Trophoblast cell (in vitro differentiated cells and primary cell): Measurements from ENCODE around the gene RPS6KA3.

ENCODE experiments used
- DNase-seq, 2 donors: peaks; one replicate each; pipeline ENCODE4 v3.0.0-alpha.2; 2016
- H2AFZ ChIP-seq: 2 replicates; pipeline ENCODE4 v1.6.1; 2013; ENCODE audit warnings: low read length, moderate library complexity, mild to moderate bottlenecking; ENCODE audit not compliant: insufficient read depth, poor library complexity
- H2AK5ac ChIP-seq: 2 replicates; pipeline ENCODE4 v1.6.1; 2013; ENCODE audit warnings: mild to moderate bottlenecking, low read length
- H2BK120ac ChIP-seq: 2 replicates; pipeline ENCODE4 v1.6.1; 2013; ENCODE audit warnings: low read length, mild to moderate bottlenecking, moderate library complexity; ENCODE audit not compliant: insufficient read depth, poor library complexity
- H2BK12ac ChIP-seq: 2 replicates; pipeline ENCODE4 v1.6.1; 2013; ENCODE audit warnings: mild to moderate bottlenecking, low read length, moderate library complexity
- H2BK5ac ChIP-seq: 2 replicates; pipeline ENCODE4 v1.6.1; 2013; ENCODE audit warnings: low read length, low read depth, moderate library complexity, mild to moderate bottlenecking; ENCODE audit not compliant: poor library complexity
- H3K14ac ChIP-seq: 2 replicates; pipeline ENCODE4 v1.6.1; 2013; ENCODE audit warnings: mild to moderate bottlenecking, low read length
- H3K18ac ChIP-seq: 2 replicates; pipeline ENCODE4 v1.6.1; 2013; ENCODE audit warnings: mild to moderate bottlenecking, low read length
- H3K23ac ChIP-seq: 2 replicates; pipeline ENCODE4 v1.6.1; 2013; ENCODE audit warnings: low read length
- H3K27ac ChIP-seq: 2 replicates; pipeline ENCODE4 v1.5.1; 2013; ENCODE audit warnings: low read depth, mild to moderate bottlenecking, inconsistent platforms, low read length, moderate library complexity
- H3K27me3 ChIP-seq: 2 replicates; pipeline ENCODE4 v1.6.1; 2013; ENCODE audit warnings: inconsistent platforms, mild to moderate bottlenecking, low read length, moderate library complexity; ENCODE audit not compliant: insufficient read depth
- H3K36me3 ChIP-seq, 2 experiments: 1 replicate in 1 of 2; 2 replicates in 1 of 2; pipeline ENCODE4 v1.6.1; 2013; ENCODE audit warnings: low read length in 2 of 2, mild to moderate bottlenecking in 2 of 2, moderate library complexity in 1 of 2; ENCODE audit not compliant: insufficient read depth in 2 of 2, control insufficient read depth in 1 of 2
- H3K4ac ChIP-seq: 2 replicates; pipeline ENCODE4 v1.6.1; 2013; ENCODE audit warnings: low read depth, mild to moderate bottlenecking, low read length, moderate library complexity
- H3K4me1 ChIP-seq, 2 experiments: 1 replicate in 1 of 2; 2 replicates in 1 of 2; pipeline ENCODE4 v1.6.1; 2013; ENCODE audit warnings: low read length in 2 of 2, mild to moderate bottlenecking in 2 of 2, moderate library complexity in 1 of 2; ENCODE audit not compliant: insufficient read depth in 2 of 2, control insufficient read depth in 1 of 2
- H3K4me2 ChIP-seq: 2 replicates; pipeline ENCODE4 v1.6.1; 2013; ENCODE audit warnings: inconsistent platforms, mild to moderate bottlenecking, low read length, moderate library complexity
- H3K4me3 ChIP-seq: 2 replicates; pipeline ENCODE4 v1.5.1; 2013; ENCODE audit warnings: mild to moderate bottlenecking, low read depth, low read length, inconsistent platforms
- H3K79me1 ChIP-seq: one replicate; pipeline ENCODE4 v1.6.1; 2013; ENCODE audit warnings: low read length
- H3K79me2 ChIP-seq: 2 replicates; pipeline ENCODE4 v1.6.1; 2013; ENCODE audit warnings: low read length, mild to moderate bottlenecking; ENCODE audit not compliant: control insufficient read depth, insufficient read depth, poor library complexity
- H3K9ac ChIP-seq: 2 replicates; pipeline ENCODE4 v1.6.1; 2013; ENCODE audit warnings: mild to moderate bottlenecking, low read length
- H3K9me3 ChIP-seq: 2 replicates; pipeline ENCODE4 v1.6.1; 2013; ENCODE audit warnings: low read depth, mild to moderate bottlenecking, control low read depth, inconsistent platforms, low read length; ENCODE audit not compliant: insufficient read depth
- H4K12ac ChIP-seq: 2 replicates; pipeline ENCODE4 v1.6.1; 2013; ENCODE audit warnings: low read depth, mild to moderate bottlenecking, low read length, moderate library complexity
- H4K8ac ChIP-seq: 2 replicates; pipeline ENCODE4 v1.6.1; 2013; ENCODE audit warnings: low read depth, mild to moderate bottlenecking, low read length, moderate library complexity
- H4K91ac ChIP-seq: one replicate; pipeline ENCODE4 v1.6.1; 2013; ENCODE audit warnings: low read depth, mild to moderate bottlenecking, low read length, moderate library complexity
- WGBS: extraction: QIAGEN DNeasy Blood & Tissue Kit; methylation state at CpG from one replicate; pipeline ENCODE4 v1.1.7; 2013; ENCODE audit warnings: missing lambda C conversion rate; ENCODE audit not compliant: insufficient read length, insufficient coverage; ENCODE audit errors: extremely low coverage; 5-methylcytosine and 5-hydroxymethylcytosine counted together

RPS6KA3 gene

DNA sequence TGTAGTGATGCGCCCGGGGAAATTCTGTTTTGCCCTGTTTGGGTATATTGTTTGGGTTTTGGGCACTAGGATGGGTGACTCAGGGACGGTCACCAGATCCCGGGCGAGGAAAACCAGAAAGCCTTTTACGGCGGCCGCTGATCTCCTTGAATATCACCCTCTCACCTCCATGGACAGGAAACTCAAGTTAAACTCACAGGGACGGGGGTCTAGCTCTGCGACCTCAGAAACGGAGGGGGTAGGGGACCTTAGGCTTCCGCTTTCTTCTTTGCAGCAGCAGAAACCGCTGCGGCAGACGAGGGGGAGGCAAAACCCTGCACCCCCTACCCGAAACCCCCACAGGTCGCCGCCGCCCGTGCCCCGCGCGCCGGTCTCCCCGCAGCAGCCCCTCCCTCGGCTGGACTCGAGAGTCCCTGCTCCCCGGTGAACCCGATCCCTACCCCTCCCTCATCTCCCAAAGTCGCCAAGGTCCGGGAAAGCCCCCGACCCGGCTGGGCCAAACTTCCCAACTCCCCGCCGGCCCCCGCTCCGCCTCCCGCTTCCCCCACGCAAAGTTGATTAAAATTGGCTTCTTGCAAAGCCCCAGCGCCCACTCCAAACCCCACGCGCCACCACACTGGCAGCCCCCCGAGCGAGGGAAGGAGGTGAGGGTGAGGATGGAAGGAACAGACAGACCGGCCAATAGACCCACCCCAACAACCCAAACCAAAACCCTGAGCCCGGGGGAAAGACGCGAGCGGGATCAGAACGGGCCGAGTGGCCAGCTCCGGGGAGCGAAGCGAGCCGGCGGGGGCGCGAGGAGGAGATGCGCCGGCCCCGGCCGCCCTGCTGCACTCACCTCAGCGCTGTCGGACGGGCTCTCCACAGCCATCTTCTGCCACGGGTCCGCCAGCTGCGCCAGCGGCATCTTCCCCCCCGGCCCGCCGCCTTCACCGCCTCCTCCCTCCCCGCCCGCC is 705 bp downstream of the RPS6KA3 start:
- Histone ChIP-seq H3K4ac (no peak overlapping the region), H4K12ac (no peak overlapping the region), H3K18ac (no peak overlapping the region), H2AFZ (no peak overlapping the region), H3K27ac (peak overlapping the region; percentile 65), H4K8ac (no peak overlapping the region), H3K79me1 (peaks cover 13% of the 10 kb centered on the region), H4K91ac (peak overlapping the region; percentile 55), H2BK5ac (peak overlapping the region; percentile 68), H3K79me2 (peaks cover 6% of the 10 kb centered on the region), H3K4me1 (peaks cover 0 to 3% of the 10 kb centered on the region in 2 experiments), H2BK12ac (no peak overlapping the region), H3K4me3 (peak overlapping the region; percentile 81), H3K14ac (peak overlapping the region; percentile 68), H3K9me3 (no peaks in the 10 kb centered on the region), H3K27me3 (no peaks in the 10 kb centered on the region), H2BK120ac (no peak overlapping the region), H3K9ac (peak overlapping the region; percentile 75), H3K4me2 (peak overlapping the region; percentile 94), H2AK5ac (no peak overlapping the region), H3K36me3 (peaks cover 0 to 2% of the 10 kb centered on the region in 2 experiments), H3K23ac (no peak overlapping the region)
- no CpG with 5 or more reads among the region's 75 CpGs for WGBS
- peak; percentile 9 to 35 for DNase-seq

DNA sequence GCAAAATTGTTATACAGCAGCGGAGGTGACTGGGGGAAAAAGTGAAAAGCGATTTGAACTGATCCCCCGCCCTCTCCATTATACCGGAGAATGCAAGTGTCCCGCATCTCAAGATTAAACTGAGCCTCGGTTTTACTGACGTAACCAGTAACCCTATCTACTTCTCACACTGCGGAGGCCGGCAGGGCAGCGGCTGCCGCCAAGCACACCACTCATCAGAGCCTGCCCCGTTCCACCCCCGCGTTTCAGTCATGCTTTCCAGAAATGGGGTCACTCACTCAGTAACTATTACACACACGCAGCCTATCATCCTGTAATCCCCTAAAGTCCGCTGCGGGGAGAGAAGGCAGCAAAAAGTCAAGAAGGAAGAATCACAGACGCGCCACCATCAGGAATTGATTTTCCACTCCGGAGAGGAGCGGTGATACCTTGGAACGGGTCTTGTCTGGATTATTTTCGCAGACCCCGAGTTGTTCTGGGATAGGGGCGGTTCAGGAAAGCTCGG is 1.4 kb downstream of the RPS6KA3 start:
- no CpG with 5 or more reads among the region's 26 CpGs for WGBS
- H3K4me1 ChIP-seq = peaks cover 0 to 3% of the 10 kb centered on the region in 2 experiments

DNA sequence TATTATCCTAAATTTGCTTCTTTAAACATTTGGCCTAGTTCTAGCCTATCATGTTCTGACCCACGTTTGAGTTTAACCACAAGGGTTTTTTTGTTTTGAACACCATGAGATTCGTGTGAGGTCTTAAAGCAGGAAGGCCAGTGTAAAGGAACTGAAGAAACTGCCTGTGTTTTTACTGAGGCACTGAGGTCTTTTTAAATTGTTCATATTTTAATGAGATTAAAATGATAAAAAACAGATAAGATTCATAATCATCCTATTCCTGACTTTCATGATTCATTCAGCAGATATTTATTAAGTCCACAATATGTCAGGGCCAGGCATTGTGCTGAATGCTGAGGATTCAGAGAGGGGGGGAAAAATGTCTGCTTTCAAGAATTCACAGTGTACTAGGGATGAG is 3.2 kb downstream of the RPS6KA3 start:
- Histone ChIP-seq H4K12ac (no peak overlapping the region), H2BK12ac (no peak overlapping the region), H4K8ac (no peak overlapping the region), H3K23ac (no peak overlapping the region), H2AFZ (no peak overlapping the region), H3K4me1 (peaks cover 0 to under 1% of the 10 kb centered on the region in 2 experiments), H3K4ac (no peak overlapping the region), H2BK5ac (no peak overlapping the region), H3K4me3 (no peak overlapping the region), H3K27ac (no peak overlapping the region), H3K79me1 (peaks cover 12% of the 10 kb centered on the region), H3K18ac (no peak overlapping the region), H3K36me3 (peaks cover 0 to 2% of the 10 kb centered on the region in 2 experiments), H3K79me2 (peaks cover 6% of the 10 kb centered on the region), H3K4me2 (no peak overlapping the region), H3K14ac (no peak overlapping the region), H2AK5ac (no peak overlapping the region), H2BK120ac (no peak overlapping the region), H3K9ac (no peak overlapping the region), H3K9me3 (no peaks in the 10 kb centered on the region), H3K27me3 (no peaks in the 10 kb centered on the region), H4K91ac (no peak overlapping the region)
- whole genome bisulfite sequencing = no CpG with 5 or more reads among the region's 2 CpGs
- no peak for DNase-seq

More for the DNA sequence above, 1.4 kb downstream of the RPS6KA3 start:
- Histone ChIP-seq H3K27me3 (no peaks in the 10 kb centered on the region), H3K23ac (no peak overlapping the region), H3K14ac (no peak overlapping the region), H3K18ac (no peak overlapping the region), H3K27ac (no peak overlapping the region), H4K91ac (no peak overlapping the region), H2BK5ac (no peak overlapping the region), H2AK5ac (no peak overlapping the region), H3K36me3 (peaks cover 0 to 2% of the 10 kb centered on the region in 2 experiments), H3K79me2 (peaks cover 6% of the 10 kb centered on the region), H3K9me3 (no peaks in the 10 kb centered on the region), H3K9ac (peak overlapping the region; percentile 69), H4K8ac (no peak overlapping the region), H3K79me1 (peaks cover 13% of the 10 kb centered on the region), H3K4me3 (peak overlapping the region; percentile 81), H2AFZ (no peak overlapping the region), H3K4me2 (peak overlapping the region; percentile 94), H2BK12ac (no peak overlapping the region), H3K4ac (no peak overlapping the region), H4K12ac (no peak overlapping the region), H2BK120ac (no peak overlapping the region)
- DNase-seq = peak; percentile 48 to 56

DNA sequence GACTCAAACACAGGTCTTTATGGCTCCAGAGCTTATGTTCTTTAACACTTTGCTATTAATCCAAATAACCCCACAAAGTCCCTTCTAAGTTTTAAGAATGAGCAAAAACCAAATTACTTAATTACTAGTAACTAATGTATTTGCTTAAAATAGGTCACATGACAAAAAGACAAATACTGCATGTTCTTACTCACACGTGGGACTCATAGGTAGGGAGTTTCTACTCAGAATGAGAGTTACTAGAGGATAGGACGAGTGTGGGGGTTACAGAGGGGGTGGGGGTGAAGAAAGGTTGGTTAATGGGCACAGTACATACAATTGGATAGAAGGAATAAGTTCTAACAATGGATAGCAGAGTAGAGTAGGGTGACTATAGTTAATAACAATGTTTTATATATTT is 5.8 kb downstream of the RPS6KA3 start:
- H4K8ac ChIP-seq = no peak overlapping the region
- peaks cover 1% of the 10 kb centered on the region for H3K79me1 ChIP-seq
- H3K4me3 ChIP-seq = no peak overlapping the region
- no peaks in the 10 kb centered on the region for H3K79me2 ChIP-seq
- peaks cover 0 to 2% of the 10 kb centered on the region in 2 experiments for H3K36me3 ChIP-seq
- H3K4me1 ChIP-seq = no peaks in the 10 kb centered on the region
- no peak overlapping the region for H2BK5ac ChIP-seq
- WGBS = no CpG with 5 or more reads among the region's 2 CpGs
- H3K14ac ChIP-seq = no peak overlapping the region
- H4K12ac ChIP-seq = no peak overlapping the region
- H3K9me3 ChIP-seq = no peaks in the 10 kb centered on the region
- no peak for DNase-seq
- no peak overlapping the region for H3K4ac ChIP-seq
- H2BK120ac ChIP-seq = no peak overlapping the region
- no peak overlapping the region for H3K27ac ChIP-seq
- no peak overlapping the region for H3K23ac ChIP-seq
- no peak overlapping the region for H2AK5ac ChIP-seq
- H2AFZ ChIP-seq = no peak overlapping the region
- no peak overlapping the region for H4K91ac ChIP-seq
- H3K9ac ChIP-seq = no peak overlapping the region
- H2BK12ac ChIP-seq = no peak overlapping the region
- no peak overlapping the region for H3K18ac ChIP-seq
- no peaks in the 10 kb centered on the region for H3K27me3 ChIP-seq
- H3K4me2 ChIP-seq = no peak overlapping the region
